ENCODE measurements around the gene PCDHA12.
"Not testable (repeated sequence)": the region's sequence is repeated elsewhere in the genome, so short reads cannot be mapped to it uniquely, and the experiment has no call there.

PCDHA12 gene

DNA sequence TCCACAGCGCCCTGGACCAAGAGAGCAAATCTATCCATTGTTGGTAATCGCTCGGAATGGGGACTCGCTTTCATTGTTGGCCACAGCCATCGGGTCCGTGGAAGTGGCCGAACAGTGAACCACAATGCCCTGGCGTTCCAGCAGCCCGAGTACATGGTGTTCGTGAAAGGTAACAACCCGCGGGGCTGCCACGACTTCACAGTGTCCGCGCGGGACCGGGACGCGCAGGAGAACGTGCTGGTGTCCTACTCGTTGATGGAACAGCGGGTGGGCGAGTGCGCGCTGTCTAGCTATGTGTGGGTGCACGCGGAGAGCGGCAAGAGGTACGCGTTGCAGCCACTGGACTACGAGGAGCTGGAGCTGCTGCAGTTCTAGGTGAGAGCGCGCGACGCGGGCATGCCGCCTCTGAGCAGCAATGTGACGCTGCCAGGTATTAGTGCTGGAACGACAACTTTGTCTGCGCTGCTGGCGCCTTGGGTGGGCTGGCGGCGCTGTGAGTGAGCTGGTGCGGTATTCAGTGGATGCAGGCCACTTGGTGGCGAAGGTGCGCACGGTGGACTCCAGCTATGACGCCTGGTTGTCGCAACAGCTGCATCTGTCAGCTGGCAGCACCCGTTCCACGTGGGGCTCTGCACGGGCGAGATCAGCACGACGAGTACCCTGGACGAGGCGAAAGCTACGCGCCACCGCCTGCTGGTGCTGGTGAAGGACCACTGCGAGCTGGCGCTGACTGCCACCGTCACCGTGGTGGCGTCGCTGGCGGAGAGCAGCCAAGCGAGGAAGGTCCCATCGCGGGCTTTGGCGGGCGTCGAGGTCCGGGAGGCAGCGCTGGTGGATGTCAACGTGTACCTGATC is 12.4 kb upstream of the PCDHA12 start:
- no peak for DNase-seq (ENCODE audit: low read depth)

DNA sequence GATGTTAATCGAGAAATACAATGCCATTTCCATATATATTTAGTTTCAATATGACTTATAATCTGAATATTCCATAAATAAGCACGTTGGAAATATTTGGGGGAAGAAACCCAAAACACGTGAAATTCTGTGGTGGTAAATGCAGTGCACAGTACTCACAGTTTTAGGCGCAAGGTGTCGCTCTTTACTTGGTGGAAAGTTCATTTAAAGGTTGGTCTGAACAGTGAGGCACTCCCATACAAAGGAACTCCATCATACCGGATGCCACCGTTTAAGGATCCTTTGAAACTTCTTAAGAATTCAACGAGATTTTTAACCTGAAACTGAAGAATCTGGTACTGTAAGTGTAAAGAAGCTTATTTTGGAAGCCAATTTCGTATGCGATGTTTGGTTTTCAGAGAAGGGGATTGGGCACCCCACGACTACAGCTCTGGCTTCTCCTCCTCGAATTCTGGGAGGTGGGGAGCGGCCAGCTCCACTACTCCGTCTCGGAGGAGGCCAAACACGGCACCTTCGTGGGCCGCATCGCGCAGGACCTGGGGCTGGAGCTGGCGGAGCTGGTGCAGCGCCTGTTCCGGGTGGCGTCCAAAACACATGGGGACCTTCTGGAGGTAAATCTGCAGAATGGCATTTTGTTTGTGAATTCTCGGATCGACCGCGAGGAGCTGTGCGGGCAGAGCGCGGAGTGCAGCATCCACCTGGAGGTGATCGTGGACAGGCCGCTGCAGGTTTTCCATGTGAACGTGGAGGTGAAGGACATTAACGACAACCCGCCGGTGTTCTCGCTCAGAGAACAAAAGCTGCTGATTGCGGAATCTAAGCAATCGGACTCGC is 6.2 kb upstream of the PCDHA12 start, which contains the start of gene PCDHA11:
Gene PCDHA11, plus strand, starts transcription at position 237 of the 834 bp plus-strand sequence. Its CDS starts 147 bp downstream, at position 384.
- DNase-seq (ENCODE audit: low read depth) = no peak

DNA sequence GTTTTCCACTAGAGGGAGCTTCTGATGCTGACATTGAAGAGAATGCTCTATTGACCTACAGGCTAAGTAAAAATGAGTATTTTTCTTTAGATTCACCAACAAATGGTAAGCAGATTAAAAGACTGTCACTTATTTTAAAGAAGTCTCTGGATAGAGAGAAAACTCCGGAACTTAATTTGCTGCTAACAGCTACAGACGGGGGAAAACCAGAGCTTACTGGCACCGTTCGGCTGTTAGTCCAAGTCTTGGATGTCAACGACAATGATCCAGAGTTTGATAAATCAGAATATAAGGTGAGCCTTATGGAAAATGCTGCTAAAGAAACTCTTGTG is 5.6 kb upstream of the PCDHA12 start:
- no peak for DNase-seq (ENCODE audit: low read depth)

DNA sequence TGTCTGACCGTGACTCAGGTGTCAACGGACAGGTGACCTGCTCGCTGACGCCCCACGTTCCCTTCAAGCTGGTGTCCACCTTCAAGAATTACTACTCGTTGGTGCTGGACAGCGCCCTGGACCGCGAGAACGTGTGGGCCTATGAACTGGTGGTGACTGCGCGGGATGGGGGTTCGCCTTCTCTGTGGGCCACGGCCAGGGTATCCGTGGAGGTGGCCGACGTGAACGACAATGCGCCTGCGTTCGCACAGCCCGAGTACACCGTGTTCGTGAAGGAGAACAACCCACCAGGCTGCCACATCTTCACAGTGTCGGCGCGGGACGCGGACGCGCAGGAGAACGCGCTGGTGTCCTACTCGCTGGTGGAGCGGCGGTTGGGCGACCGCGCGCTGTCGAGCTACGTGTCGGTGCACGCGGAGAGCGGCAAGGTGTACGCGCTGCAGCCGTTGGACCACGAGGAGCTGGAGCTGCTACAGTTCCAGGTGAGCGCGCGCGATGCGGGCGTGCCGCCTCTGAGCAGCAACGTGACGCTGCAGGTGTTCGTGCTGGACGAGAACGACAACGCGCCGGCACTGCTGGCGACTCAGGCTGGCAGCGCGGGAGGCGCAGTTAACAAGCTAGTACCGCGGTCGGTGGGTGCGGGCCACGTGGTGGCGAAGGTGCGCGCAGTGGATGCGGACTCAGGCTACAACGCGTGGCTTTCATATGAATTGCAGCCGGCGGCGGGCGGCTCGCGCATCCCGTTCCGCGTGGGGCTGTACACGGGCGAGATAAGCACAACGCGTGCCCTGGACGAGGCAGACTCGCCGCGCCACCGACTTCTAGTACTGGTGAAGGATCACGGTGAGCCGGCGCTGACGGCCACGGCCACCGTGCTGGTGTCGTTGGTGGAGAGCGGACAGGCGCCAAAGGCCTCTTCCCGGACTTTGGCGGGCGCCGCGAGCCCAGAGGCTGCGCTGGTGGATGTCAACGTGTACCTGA is 4.6 kb upstream of the PCDHA12 start:
- no peak for DNase-seq (ENCODE audit: low read depth)

DNA sequence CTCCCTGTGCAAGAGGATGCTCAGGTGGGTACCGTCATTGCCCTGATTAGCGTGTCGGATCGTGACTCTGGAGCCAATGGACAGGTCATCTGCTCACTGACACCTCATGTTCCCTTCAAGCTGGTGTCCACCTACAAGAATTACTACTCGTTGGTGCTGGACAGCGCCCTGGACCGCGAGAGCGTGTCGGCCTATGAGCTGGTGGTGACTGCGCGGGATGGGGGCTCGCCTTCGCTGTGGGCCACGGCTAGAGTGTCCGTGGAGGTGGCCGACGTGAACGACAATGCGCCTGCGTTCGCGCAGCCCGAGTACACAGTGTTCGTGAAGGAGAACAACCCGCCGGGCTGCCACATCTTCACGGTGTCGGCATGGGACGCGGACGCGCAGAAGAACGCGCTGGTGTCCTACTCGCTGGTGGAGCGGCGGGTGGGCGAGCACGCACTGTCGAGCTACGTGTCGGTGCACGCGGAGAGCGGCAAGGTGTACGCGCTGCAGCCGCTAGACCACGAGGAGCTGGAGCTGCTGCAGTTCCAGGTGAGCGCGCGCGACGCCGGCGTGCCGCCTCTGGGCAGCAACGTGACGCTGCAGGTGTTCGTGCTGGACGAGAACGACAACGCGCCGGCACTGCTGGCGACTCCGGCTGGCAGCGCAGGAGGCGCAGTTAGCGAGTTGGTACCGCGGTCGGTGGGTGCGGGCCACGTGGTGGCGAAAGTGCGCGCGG is 1.6 kb downstream of the PCDHA12 start:
- DNase-seq (ENCODE audit: low read depth) = not testable (repeated sequence)

DNA sequence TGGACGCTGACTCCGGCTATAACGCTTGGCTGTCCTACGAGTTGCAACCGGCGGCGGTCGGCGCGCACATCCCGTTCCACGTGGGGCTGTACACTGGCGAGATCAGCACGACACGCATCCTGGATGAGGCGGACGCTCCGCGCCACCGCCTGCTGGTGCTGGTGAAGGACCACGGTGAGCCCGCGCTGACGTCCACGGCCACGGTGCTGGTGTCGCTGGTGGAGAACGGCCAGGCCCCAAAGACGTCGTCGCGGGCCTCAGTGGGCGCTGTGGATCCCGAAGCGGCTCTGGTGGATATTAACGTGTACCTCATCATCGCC is 2.1 kb downstream of the PCDHA12 start:
- no peak for DNase-seq (ENCODE audit: low read depth)

DNA sequence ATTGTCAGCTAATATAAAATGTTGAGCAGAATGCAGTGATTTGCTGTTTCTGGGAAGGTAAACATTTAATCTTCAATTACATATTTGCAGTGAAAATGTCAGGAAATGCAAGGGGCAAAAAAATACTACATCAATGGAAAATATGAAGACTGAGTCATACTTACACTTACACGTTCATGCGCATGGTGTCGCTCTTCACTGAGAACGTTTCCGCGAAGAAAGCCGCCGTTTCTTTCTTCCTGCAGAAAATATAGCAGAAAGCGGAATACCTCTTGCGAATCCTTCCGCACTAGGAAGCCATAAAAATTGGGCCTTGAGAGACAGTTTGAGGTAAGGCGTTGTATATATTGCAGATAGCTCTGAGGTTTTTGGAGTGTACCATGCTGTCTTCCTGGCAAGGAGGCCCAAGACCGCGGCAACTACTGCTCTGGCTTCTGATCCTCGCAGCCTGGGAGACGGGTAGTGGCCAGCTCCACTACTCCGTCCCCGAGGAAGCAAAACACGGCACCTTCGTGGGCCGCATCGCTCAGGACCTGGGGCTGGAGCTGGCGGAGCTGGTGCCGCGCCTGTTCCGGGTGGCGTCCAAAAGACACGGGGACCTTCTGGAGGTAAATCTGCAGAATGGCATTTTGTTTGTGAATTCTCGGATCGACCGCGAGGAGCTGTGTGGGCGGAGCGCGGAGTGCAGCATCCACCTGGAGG is 6.9 kb downstream of the PCDHA12 start, which contains the start of gene PCDHA13:
Gene PCDHA13, plus strand, starts transcription at position 236 of the 702 bp plus-strand sequence. Its CDS starts 145 bp downstream, at position 381.
- DNase-seq (ENCODE audit: low read depth) = no peak

DNA sequence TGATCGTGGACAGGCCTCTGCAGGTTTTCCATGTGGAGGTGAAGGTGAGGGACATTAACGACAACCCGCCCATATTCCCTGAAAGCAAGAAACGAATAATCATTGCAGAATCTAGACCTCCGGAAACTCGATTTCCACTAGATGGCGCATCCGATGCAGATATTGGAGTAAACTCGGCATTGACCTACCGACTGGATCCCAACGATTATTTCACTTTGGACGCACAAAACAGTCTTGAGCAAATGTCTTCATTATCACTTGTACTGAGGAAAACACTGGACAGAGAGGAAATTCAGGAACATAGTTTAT is 7.4 kb downstream of the PCDHA12 start:
- DNase-seq (ENCODE audit: low read depth) = no peak

DNA sequence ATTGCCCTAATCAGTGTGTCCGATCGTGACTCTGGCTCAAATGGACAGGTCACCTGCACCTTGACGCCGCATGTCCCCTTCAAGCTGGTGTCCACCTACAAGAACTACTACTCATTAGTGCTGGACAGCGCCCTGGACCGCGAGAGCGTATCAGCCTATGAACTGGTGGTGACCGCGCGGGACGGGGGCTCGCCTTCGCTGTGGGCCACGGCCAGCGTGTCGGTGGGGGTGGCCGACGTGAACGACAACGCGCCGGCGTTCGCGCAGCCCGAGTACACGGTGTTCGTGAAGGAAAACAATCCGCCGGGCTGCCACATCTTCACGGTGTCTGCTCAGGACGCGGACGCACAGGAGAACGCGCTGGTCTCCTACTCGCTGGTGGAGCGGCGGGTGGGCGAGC is 8.3 kb downstream of the PCDHA12 start:
- no peak for DNase-seq (ENCODE audit: low read depth)

DNA sequence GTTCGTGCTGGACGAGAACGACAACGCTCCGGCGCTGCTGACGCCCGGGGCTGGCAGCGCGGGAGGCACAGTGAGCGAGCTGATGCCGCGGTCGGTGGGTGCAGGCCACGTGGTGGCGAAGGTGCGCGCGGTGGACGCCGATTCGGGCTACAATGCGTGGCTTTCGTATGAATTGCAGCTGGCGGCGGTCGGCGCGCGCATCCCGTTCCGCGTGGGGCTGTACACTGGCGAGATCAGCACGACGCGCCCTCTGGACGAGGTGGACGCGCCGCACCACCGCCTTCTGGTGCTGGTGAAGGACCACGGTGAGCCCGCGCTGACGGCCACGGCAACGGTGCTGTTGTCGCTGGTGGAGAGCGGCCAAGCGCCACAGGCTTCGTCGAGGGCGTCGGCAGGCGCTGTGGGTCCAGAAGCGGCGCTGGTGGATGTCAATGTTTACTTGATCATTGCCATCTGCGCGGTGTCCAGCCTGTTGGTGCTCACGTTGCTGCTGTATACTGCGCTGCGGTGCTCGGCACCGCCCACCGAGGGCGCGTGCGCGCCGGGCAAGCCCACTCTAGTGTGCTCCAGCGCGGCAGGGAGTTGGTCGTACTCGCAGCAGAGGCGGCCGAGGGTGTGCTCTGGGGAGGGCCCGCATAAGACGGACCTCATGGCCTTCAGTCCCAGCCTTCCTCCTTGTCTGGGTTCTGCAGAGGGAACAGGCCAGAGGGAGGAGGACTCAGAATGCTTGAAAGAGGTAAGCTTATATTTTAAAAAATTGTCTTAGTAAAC is 9.0 kb downstream of the PCDHA12 start:
- no peak for DNase-seq (ENCODE audit: low read depth)

DNA sequence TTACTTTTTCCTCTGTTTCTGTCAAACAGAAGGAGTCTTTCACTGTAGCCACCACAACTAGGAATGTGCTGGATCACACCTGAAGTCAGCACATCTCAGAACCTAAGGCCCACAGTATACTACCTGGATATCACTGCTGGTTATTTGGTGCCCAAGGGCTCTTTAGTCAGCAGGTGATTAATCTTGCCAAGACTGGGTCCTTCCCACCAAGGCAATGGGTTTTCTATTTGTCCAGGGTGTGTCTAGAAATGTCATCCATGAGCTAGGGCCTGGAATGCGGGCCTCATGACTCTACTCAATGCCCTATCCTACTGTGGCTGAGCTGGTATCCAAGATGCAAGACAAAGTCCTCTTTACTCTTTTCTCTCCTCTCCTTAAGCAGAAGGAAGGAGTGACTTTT is 41.2 kb downstream of the PCDHA12 start:
- no peak for DNase-seq (ENCODE audit: low read depth)

DNA sequence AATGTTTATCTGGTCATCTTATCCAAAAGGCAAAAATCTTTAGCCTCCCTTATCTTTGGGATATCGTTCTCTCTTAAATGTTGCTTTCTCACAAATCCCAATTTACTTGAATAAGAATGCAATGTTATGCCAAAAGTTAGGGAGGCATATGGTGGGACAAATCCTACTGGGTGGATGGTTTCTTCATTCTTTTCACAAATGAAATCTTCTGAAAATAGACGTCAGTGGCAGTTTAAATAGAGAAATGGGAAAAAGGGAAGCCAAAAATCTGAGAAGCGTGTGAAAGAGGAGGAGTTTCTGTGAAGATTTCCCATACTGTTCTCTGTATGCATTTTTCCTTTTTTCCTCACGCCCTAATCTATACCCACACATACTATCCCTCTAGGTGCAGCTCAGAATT is 48.5 kb downstream of the PCDHA12 start:
- DNase-seq (ENCODE audit: low read depth) = no peak

DNA sequence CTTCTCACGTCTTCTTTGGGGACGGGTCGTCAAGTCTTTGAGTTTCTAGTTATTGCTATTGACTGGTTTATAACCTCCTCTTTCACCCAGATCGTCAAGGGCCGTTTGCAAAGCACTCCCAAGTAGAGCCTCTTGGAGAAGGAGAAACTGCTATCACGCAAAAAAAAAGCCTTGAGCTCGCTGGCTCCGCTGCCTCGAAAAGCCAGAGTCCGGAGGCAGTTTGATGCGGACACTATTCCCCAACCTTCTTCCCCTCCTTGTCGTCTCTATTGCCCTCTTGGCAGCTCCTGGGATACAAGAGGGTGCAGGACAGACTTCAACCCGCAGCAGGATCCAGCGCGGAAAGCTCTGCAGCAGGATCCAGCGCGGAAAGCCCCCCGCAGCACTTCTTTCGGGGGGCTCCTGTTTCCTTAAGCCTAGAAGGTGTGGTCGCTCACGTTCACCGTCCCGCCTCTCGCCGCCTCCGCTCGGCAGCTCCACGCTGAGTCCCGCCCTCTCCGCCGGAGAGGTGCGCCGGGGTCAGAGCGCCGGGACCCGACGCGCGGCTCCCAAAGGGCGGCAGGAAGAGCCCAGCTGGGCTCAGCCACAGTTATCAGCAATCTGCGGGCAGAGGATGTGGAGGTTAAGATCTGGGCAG is 50.8 kb downstream of the PCDHA12 start, which contains the start of gene PCDHAC1:
Gene PCDHAC1, plus strand, starts transcription at position 494 of the 637 bp plus-strand sequence. CDS start 594 bp downstream, outside the sequence.
- DNase-seq (ENCODE audit: low read depth) = no peak

DNA sequence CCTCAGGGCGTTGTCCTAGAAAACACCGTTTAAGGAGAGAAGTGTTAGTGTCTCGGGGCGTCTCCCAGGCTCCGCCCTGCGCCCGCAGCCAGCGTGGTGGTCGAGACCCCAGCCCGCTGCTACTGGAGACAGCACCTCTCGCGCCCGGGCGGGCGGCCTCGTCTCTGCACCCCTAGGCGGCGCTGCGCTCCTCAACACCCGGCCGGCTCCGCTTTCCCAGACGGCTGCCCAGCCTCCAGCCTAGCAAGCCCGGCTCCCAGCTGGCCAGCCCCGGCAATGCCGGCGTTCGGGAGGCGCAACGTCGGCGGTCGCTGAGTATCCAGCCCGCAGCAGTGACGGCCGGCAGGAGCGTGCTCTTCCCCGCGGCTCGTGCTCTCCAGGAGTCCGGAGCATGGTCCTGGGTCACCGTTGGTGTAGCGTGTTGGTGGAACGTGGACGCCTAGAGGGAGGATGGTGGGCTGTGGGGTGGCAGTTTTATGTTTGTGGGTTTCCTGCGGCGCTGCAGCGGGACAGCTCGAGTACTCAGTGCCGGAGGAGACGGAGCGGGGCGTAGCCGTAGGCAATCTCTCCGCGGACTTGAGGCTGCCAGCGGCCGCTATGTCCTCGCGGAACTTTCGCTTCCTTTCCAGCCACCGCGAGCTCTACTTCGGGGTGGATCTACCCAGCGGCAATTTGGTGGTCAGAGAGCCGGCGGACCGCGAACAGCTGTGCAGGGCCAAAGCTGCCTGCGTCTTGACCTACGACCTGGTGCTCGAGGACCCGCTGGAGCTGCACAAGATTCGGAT is 51.5 kb downstream of the PCDHA12 start:
- peak; percentile 26 for DNase-seq (ENCODE audit: low read depth)

DNA sequence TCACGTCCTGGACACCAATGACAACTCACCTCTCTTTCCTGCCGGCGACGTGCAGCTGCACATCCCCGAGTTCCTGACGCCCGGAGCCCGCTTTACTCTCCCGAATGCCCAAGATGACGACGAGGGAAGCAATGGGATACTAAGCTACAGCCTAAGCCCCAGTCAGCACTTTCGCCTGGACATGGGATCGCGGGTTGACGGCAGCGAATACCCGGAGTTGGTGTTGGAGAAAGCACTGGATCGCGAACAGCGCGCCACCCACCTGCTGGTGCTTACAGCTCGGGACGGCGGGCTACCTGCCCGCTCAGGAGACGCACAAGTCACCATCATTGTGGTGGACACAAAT is 52.1 kb downstream of the PCDHA12 start:
- DNase-seq (ENCODE audit: low read depth) = no peak
